Activated B cell treated with CpG ODN at 0.5 μM for 24 hours (primary cell): Measurements from ENCODE around the gene AFAP1L2. TPM values are rescaled to one million over a fixed set of nuclear protein-coding genes. Genes with fewer than 3 reads are reported as not detected.

ENCODE experiments used
- ATAC-seq: fragments of 200-7000 bp; cut with Tn5 transposase; one replicate; pipeline ENCODE4 v1.10.0; 2021; ENCODE audit warnings: low read depth, mild to moderate bottlenecking, moderate library complexity
- CTCF ChIA-PET: fragments of 350-600 bp; sonication (Branson Sonifier 250); formaldehyde crosslinking; loops from one replicate; lab custom pipeline; 2021; ENCODE audit warnings: antibody characterized with exemption; lab: Charles Lee
- POLR2A ChIA-PET: fragments of 350-600 bp; sonication (Branson Sonifier 250); formaldehyde crosslinking; loops from one replicate; lab custom pipeline; 2021; ENCODE audit warnings: antibody characterized with exemption; lab: Charles Lee
- DNase-seq: peaks from one replicate; pipeline ENCODE4 v3.0.0; 2022
- H3K27ac Mint-ChIP-seq: one replicate; pipeline ENCODE4 v1.8.0; 2020; ENCODE audit warnings: mixed read lengths
- H3K27me3 Mint-ChIP-seq: one replicate; pipeline ENCODE4 v1.8.0; 2021; ENCODE audit warnings: mixed read lengths
- H3K36me3 Mint-ChIP-seq: one replicate; pipeline ENCODE4 v1.8.0; 2021; ENCODE audit warnings: low read depth, mixed read lengths
- H3K4me1 Mint-ChIP-seq: one replicate; pipeline ENCODE4 v1.8.0; 2021; ENCODE audit warnings: mixed read lengths
- H3K4me3 Mint-ChIP-seq: one replicate; pipeline ENCODE4 v1.8.0; 2020; ENCODE audit warnings: mild to moderate bottlenecking, mixed read lengths
- H3K9me3 Mint-ChIP-seq: one replicate; pipeline ENCODE4 v1.8.0; 2020; ENCODE audit warnings: mixed read lengths
- intact Hi-C: fragments of 100-400 bp; cut with micrococcal nuclease; formaldehyde crosslinking; loops from one replicate; pipeline ENCODE4 v1.15.1; 2024
- total RNA-seq: library from RNA; stranded (reverse); gene quantifications from 2 replicates; pipeline ENCODE4 v1.2.3, GENCODE V29; 2022
- TF ChIP-seq, protein P1 (sequence below): fragments of 200-600 bp; IDR thresholded peaks from one replicate; pipeline ENCODE4 v1.8.0; 2022; ENCODE audit warnings: antibody characterized with exemption, mild to moderate bottlenecking

Gene AFAP1L2
- total RNA-seq, 1 donor from 2014 or later, result 0.89 TPM

DNA sequence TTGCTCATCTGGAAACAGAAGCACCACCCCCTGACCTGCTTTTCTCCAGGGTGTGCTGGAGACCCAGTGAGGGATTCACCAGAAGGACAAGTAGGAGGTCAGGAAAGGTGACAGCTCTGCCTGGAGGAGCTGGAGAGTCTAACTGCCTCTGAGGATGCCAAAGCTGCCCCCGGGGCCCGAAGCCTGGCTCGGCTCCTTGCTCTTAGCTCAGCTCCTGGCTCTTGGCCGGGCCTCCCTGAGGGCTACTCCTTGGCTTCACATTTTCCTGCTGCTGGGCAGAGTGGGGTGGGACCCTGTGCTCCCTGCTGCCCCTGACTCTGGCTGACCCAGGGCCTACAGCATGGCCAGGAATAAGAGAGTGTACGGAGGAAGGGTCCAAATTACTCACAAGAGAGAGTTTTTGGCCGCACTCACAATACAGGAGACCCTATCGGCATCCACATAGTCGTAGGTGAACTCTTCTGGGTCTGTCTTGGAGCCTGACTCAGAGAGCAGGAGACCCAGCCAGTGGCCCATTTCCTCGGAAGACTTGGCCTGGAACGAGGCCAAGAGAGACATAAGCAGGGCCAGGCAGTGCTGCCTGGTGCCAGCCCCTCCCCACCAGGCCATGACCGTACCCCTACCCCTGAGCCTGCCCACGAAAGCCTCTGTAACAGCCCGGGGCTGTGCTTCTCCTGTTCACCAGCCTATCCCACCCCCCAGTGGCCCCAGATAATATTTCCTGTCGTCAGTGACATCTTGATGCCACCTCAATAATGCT, 102.2 kb downstream of the AFAP1L2 start:
- H3K36me3 Mint-ChIP-seq, result peaks cover 34% of the 10 kb centered on the region
- no peak overlapping the region for H3K4me3 Mint-ChIP-seq
- POLR2A ChIA-PET, result no interaction called here
- TF ChIP-seq, protein P1, sequence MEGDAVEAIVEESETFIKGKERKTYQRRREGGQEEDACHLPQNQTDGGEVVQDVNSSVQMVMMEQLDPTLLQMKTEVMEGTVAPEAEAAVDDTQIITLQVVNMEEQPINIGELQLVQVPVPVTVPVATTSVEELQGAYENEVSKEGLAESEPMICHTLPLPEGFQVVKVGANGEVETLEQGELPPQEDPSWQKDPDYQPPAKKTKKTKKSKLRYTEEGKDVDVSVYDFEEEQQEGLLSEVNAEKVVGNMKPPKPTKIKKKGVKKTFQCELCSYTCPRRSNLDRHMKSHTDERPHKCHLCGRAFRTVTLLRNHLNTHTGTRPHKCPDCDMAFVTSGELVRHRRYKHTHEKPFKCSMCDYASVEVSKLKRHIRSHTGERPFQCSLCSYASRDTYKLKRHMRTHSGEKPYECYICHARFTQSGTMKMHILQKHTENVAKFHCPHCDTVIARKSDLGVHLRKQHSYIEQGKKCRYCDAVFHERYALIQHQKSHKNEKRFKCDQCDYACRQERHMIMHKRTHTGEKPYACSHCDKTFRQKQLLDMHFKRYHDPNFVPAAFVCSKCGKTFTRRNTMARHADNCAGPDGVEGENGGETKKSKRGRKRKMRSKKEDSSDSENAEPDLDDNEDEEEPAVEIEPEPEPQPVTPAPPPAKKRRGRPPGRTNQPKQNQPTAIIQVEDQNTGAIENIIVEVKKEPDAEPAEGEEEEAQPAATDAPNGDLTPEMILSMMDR, result no peak
- no peak overlapping the region for H3K27ac Mint-ChIP-seq
- no peak for ATAC-seq
- no peaks in the 10 kb centered on the region for H3K9me3 Mint-ChIP-seq
- no peaks in the 10 kb centered on the region for H3K27me3 Mint-ChIP-seq
- intact Hi-C loops, result loop anchor here (5.0 kb wide), 1 partner anchor 130 kb away; the partner anchor contains the start of gene CCDC186
- DNase-seq, result no peak
- H3K4me1 Mint-ChIP-seq, result peaks cover 12% of the 10 kb centered on the region
- CTCF ChIA-PET, result interaction anchor here (0.7 to 2.6 kb wide), 4 partner anchors 10 to 823 kb away, joined by 4 to 45 read pairs (median 21); no protein-coding TSS in a partner anchor

- intact Hi-C loops, result loop anchor here (5.0 kb wide), 1 partner anchor 129 kb away; the partner anchor contains the start of gene CCDC186
- DNase-seq, result no peak
- H3K27me3 Mint-ChIP-seq, result no peaks in the 10 kb centered on the region
- H3K36me3 Mint-ChIP-seq, result peaks cover 43% of the 10 kb centered on the region
- peaks cover under 1% of the 10 kb centered on the region for H3K9me3 Mint-ChIP-seq
- no peak for ATAC-seq
- peaks cover 12% of the 10 kb centered on the region for H3K4me1 Mint-ChIP-seq
- H3K27ac Mint-ChIP-seq, result no peak overlapping the region
- ChIA-PET CTCF (no interaction called here), POLR2A (no interaction called here)
- H3K4me3 Mint-ChIP-seq, result no peak overlapping the region
- TF ChIP-seq, protein P1, result no peak
Measured at GRCh38 chr10:114301177-114301576, 103.1 kb downstream of the AFAP1L2 start.

DNA sequence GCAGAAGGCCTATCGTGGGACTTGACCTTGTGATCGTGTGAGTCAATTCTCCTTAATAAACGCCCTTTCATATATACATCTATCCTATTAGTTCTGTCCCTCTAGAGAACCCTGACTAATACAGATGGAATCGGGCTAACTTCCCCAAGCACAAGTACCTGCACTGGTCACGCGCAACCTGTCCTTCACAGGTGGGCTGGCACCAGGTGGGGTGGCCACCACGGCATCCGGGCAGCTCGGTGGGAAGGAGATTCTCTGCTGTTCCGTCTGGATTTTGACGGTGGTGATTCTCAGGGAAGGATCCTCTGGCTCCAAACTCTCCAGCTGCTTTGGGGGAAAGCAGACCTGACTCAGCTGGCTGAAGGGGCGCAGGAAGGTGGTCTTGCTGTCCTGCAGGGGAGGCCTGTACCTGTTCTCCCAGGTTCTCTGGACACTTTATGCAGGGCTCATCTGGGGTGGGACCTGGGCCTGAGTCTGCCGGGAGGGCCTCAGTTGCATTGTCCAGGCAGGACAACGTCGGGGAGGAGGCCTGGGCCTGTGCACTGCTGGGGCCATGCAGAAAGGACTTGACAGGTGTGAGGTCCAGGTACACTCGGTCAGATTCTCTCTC, 104.2 kb downstream of the AFAP1L2 start:
- TF ChIP-seq, protein P1, result no peak
- DNase-seq (no peak), ATAC-seq (no peak)
- H3K36me3 Mint-ChIP-seq, result peaks cover 53% of the 10 kb centered on the region
- H3K4me1 Mint-ChIP-seq, result peaks cover 12% of the 10 kb centered on the region
- H3K27ac Mint-ChIP-seq, result no peak overlapping the region
- no peak overlapping the region for H3K4me3 Mint-ChIP-seq
- intact Hi-C loops, result loop anchor here (5.0 kb wide), 1 partner anchor 128 kb away; the partner anchor contains the start of gene CCDC186
- peaks cover 5% of the 10 kb centered on the region for H3K9me3 Mint-ChIP-seq
- ChIA-PET CTCF (no interaction called here), POLR2A (no interaction called here)
- H3K27me3 Mint-ChIP-seq, result no peaks in the 10 kb centered on the region

GRCh38 chr10:114297136-114297705, 107.1 kb downstream of the AFAP1L2 start:
- no peak overlapping the region for H3K4me3 Mint-ChIP-seq
- CTCF ChIA-PET, result no interaction called here
- ATAC-seq, result no peak

More at GRCh38 chr10:114297136-114297705, 107.1 kb downstream of the AFAP1L2 start:
- TF ChIP-seq, protein P1, result no peak
- POLR2A ChIA-PET, result no interaction called here
- no peak for DNase-seq
- intact Hi-C loops, result no loop called here
- no peak overlapping the region for H3K27ac Mint-ChIP-seq
- H3K9me3 Mint-ChIP-seq, result peaks cover 11% of the 10 kb centered on the region
- no peaks in the 10 kb centered on the region for H3K27me3 Mint-ChIP-seq
- H3K4me1 Mint-ChIP-seq, result no peaks in the 10 kb centered on the region
- H3K36me3 Mint-ChIP-seq, result peaks cover 63% of the 10 kb centered on the region
